ENCODE data around the gene NOS1. TPM values are rescaled to one million over a fixed set of nuclear protein-coding genes. Genes with fewer than 3 reads are reported as not detected.
A peak's percentile ranks its signal among the peaks of the same experiment; 100 is the strongest.

The NOS1 gene
- total RNA-seq, 1 experiment from 2014 or later, result not detected

DNA sequence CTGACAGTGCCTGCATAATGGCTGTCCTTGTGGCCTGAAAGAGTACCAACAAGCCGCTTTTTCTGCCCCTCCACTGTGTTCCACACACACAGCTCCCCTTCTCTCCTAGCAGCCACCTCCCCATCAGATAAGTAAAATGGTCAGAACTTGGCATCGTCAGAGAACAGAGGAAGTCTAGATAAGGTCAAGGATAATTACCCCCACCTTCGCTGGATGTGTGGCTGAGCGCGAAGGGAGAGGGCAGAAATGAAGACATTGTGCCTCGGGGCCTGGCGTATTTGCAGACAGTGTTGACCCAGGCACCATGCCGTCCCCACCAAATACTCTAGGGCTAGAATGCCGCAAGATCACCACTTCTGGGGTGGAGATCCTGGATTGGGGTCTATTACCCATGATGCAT is 201.8 kb downstream of the NOS1 start:
- peaks cover 3% of the 10 kb centered on the region for H3K36me3 ChIP-seq (ENCODE audit: control insufficient read depth, insufficient read depth, low read length)
- H3K27ac Mint-ChIP-seq (ENCODE audit: unreplicated experiment), result peak overlapping the region; percentile 77
- DNase-seq, result no peak
- H3K4me1 ChIP-seq, result peaks cover 6% of the 10 kb centered on the region
- H3K27me3 ChIP-seq (replicated peaks; ENCODE audit: control insufficient read depth, insufficient read depth, low read length), result no peaks in the 10 kb centered on the region
- H3K4me3 Mint-ChIP-seq (ENCODE audit: unreplicated experiment), result no peak overlapping the region
- peaks cover 77% of the 10 kb centered on the region for H3K36me3 Mint-ChIP-seq (ENCODE audit: insufficient read depth, unreplicated experiment)
- no peaks in the 10 kb centered on the region for H3K9me3 ChIP-seq
- intact Hi-C loops (cut with micrococcal nuclease; ENCODE audit: unreplicated experiment), result loop anchor here (2.0 kb wide), 1 partner anchor 31 kb away; the partner anchor contains the start of gene FBXO21
- no peak for TF ChIP-seq CTCF (IDR thresholded peaks at IDR 0.05; ENCODE audit: insufficient read depth in 1 of 2, low read depth in 1 of 2, low read length in 1 of 2, severe bottlenecking in 1 of 2, unreplicated experiment in 1 of 2)
- no peaks in the 10 kb centered on the region for H3K27me3 Mint-ChIP-seq (ENCODE audit: insufficient read depth, unreplicated experiment)
- no peaks in the 10 kb centered on the region for H3K9me3 Mint-ChIP-seq (ENCODE audit: unreplicated experiment)
- no peak overlapping the region for H3K4me3 ChIP-seq (ENCODE audit: low read depth, low read length)
- H3K4me1 Mint-ChIP-seq (ENCODE audit: low read depth, unreplicated experiment), result peaks cover 24% of the 10 kb centered on the region
- POLR2A ChIA-PET, result no interaction called here
- CTCF ChIA-PET, result interaction anchor here (0.7 kb wide), 1 partner anchor 10 kb away, joined by 3 read pairs; no protein-coding TSS in a partner anchor
- BruUV-seq (replicated peaks), result no TSS peak

DNA sequence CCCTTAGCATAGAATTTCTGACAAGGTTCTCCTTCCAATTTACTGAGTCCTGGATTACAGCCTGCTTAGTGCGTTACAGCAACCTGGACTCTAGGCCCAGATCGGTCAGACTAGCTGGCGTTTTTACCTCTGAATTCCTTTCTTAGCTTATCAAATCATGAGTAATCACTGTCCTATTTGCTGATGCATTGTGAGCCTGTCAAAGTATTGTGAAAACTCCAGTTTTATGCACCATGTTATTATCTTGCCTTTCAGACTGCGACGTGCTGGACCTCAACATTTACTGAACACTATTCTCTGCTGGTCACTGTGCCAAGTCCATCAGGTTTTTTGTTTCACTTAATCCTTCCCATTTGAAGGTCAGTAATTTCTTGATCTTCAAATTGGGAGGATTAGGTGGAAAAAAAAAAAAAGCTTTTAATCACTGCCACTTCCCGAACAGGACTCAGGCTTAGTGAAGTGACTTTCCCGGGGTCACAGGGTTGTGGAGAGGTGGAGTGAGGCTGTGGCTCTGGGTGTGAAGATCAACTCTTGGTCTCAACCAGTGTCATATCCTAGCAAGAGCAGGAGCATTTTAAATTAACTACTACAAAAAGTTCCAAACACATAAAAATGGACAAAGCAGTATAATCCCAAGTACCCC is 202.4 kb downstream of the NOS1 start:
- BruUV-seq (replicated peaks), result no TSS peak
- peak in 1 of 2 experiments; percentile 35 for DNase-seq
- no peaks in the 10 kb centered on the region for H3K9me3 Mint-ChIP-seq (ENCODE audit: unreplicated experiment)
- CTCF ChIA-PET, result interaction anchor here (0.7 kb wide), 1 partner anchor 10 kb away, joined by 3 read pairs; no protein-coding TSS in a partner anchor
- peaks cover 70% of the 10 kb centered on the region for H3K36me3 Mint-ChIP-seq (ENCODE audit: insufficient read depth, unreplicated experiment)
- H3K4me3 Mint-ChIP-seq (ENCODE audit: unreplicated experiment), result no peak overlapping the region
- Histone ChIP-seq H3K4me1 (peaks cover 6% of the 10 kb centered on the region), H3K27me3 (replicated peaks; ENCODE audit: control insufficient read depth, insufficient read depth, low read length) (no peaks in the 10 kb centered on the region), H3K36me3 (ENCODE audit: control insufficient read depth, insufficient read depth, low read length) (peaks cover 3% of the 10 kb centered on the region), H3K4me3 (ENCODE audit: low read depth, low read length) (no peak overlapping the region), H3K9me3 (no peaks in the 10 kb centered on the region)
- intact Hi-C loops (cut with micrococcal nuclease; ENCODE audit: unreplicated experiment), result loop anchor here (2.0 kb wide), 1 partner anchor 32 kb away; the partner anchor contains the start of gene FBXO21
- no peaks in the 10 kb centered on the region for H3K27me3 Mint-ChIP-seq (ENCODE audit: insufficient read depth, unreplicated experiment)
- no peak for TF ChIP-seq CTCF (IDR thresholded peaks at IDR 0.05; ENCODE audit: insufficient read depth in 1 of 2, low read depth in 1 of 2, low read length in 1 of 2, severe bottlenecking in 1 of 2, unreplicated experiment in 1 of 2)
- POLR2A ChIA-PET, result interaction anchor here (0.5 to 0.6 kb wide), 3 partner anchors 92 to 1009 kb away, joined by 3 to 5 read pairs (median 4); partner anchors contain the start of gene PEBP1
- H3K4me1 Mint-ChIP-seq (ENCODE audit: low read depth, unreplicated experiment), result peaks cover 24% of the 10 kb centered on the region
- peak overlapping the region; percentile 77 for H3K27ac Mint-ChIP-seq (ENCODE audit: unreplicated experiment)

Other genes starting within 250 kb of the NOS1 start
- gene FBXO21, start 171.2 kb downstream of the NOS1 start, total RNA-seq (2022), result 37.3 and 44.5 TPM in 2 replicates